COLO668 (cell line): ENCODE data around the gene SNRPA1.

Experiments used
- DNase-seq: peaks from one replicate; lab custom pipeline; 2025; ENCODE audit not compliant: unreplicated experiment; lab: John Stamatoyannopoulos, UW

SNRPA1 gene

GRCh38 chr15:101264911-101265641, 30.0 kb downstream of the SNRPA1 start:
- no peak for DNase-seq

- no peak for DNase-seq
These were observed 31.0 kb downstream of the SNRPA1 start for GRCh38 chr15:101264011-101264410.

- DNase-seq, result no peak
These were observed 32.5 kb downstream of the SNRPA1 start for GRCh38 chr15:101262551-101262950.

- peak; percentile 41 for DNase-seq
These were observed 36.6 kb downstream of the SNRPA1 start for GRCh38 chr15:101258238-101259144.

GRCh38 chr15:101256757-101257156, 38.3 kb downstream of the SNRPA1 start:
- DNase-seq, result no peak

GRCh38 chr15:101255615-101256241, 39.3 kb downstream of the SNRPA1 start:
- DNase-seq, result no peak

GRCh38 chr15:101255051-101255395, 40.0 kb downstream of the SNRPA1 start:
- no peak for DNase-seq

GRCh38 chr15:101254157-101255050, 40.6 kb downstream of the SNRPA1 start:
- DNase-seq, result no peak

GRCh38 chr15:101252836-101253235, 42.2 kb downstream of the SNRPA1 start:
- DNase-seq, result no peak

GRCh38 chr15:101251830-101252820, 42.9 kb downstream of the SNRPA1 start, which contains the start of gene CHSY1:
Gene CHSY1 (minus strand): TSS chr15:101252048. CDS start chr15:101251456, 592 bp downstream.
- DNase-seq, result peak; percentile 84

- peak; percentile 84 for DNase-seq
These were observed 43.9 kb downstream of the SNRPA1 start for GRCh38 chr15:101250873-101251829.

GRCh38 chr15:101250341-101250831, 44.7 kb downstream of the SNRPA1 start:
- no peak for DNase-seq

GRCh38 chr15:101248274-101248673, 46.8 kb downstream of the SNRPA1 start:
- DNase-seq, result no peak

GRCh38 chr15:101246824-101247745, 48.0 kb downstream of the SNRPA1 start:
- no peak for DNase-seq

- no peak for DNase-seq
These were observed 48.7 kb downstream of the SNRPA1 start for GRCh38 chr15:101246391-101246790.

- no peak for DNase-seq
These were observed 50.0 kb downstream of the SNRPA1 start for GRCh38 chr15:101244889-101245668.
